Transverse colon (tissue), 4 donors: Measurements from ENCODE around the gene ZYG11A. TPM values are rescaled to one million over a fixed set of nuclear protein-coding genes. Genes with fewer than 3 reads are reported as not detected.

ENCODE experiments used
- DNase-seq: peaks from one replicate; pipeline ENCODE4 v3.0.0-alpha.2; 2019
- H3K27ac ChIP-seq, 4 donors: fragments of 200-600 bp; sonication (generic); 2 replicates each; pipeline ENCODE4 v1.5.1; 2016 to 2018; ENCODE audit warnings: inconsistent platforms in 4 of 4
- H3K27me3 ChIP-seq: fragments of 200-600 bp; sonication (generic); 2 replicates; pipeline ENCODE4 v1.5.1; 2017; ENCODE audit warnings: inconsistent platforms
- H3K36me3 ChIP-seq, 4 donors: fragments of 200-600 bp; sonication (generic); 2 replicates each; pipeline ENCODE4 v1.5.1; 2017 to 2019; ENCODE audit warnings: inconsistent platforms in 4 of 4
- H3K4me1 ChIP-seq, 4 donors: fragments of 200-600 bp; sonication (generic); 2 replicates each; pipeline ENCODE4 v1.5.1; 2017 to 2020; ENCODE audit warnings: inconsistent platforms in 4 of 4
- H3K4me3 ChIP-seq, 4 donors: fragments of 200-600 bp; sonication (generic); 1 replicate in 1 of 4; 2 replicates in 3 of 4; pipeline versions ENCODE4 v1.5.1 to v1.6.1; 2017 to 2019; ENCODE audit warnings: inconsistent platforms in 4 of 4
- H3K9me3 ChIP-seq, 2 donors: fragments of 200-600 bp; sonication (generic); 2 replicates each; pipeline ENCODE4 v1.5.1; 2017 to 2019; ENCODE audit warnings: inconsistent platforms in 2 of 2
- CTCF ChIP-seq, 5 experiments: fragments of 200-600 bp in 3 of 5; fragments of 450-650 bp in 2 of 5; sonication (generic) in 3 of 5; IDR thresholded peaks; 1 replicate in 2 of 5; 2 replicates in 3 of 5; pipeline ENCODE4 v1.5.1; 2016 to 2017; ENCODE audit warnings: antibody characterized with exemption in 5 of 5, inconsistent platforms in 3 of 5, mild to moderate bottlenecking in 2 of 5, moderate library complexity in 1 of 5
- EP300 ChIP-seq: sonication (generic); formaldehyde crosslinking; IDR thresholded peaks from one replicate; pipeline ENCODE4 v1.6.1; 2017; ENCODE audit warnings: antibody characterized with exemption, low read depth
- POLR2A ChIP-seq: fragments of 450-650 bp; IDR thresholded peaks from one replicate; pipeline ENCODE4 v1.6.1; 2016; ENCODE audit warnings: antibody characterized with exemption, mild to moderate bottlenecking, moderate library complexity
- POLR2AphosphoS5 ChIP-seq, 3 donors: sonication (generic); formaldehyde crosslinking; IDR thresholded peaks; one replicate each; pipeline ENCODE4 v1.6.1; 2016; ENCODE audit warnings: antibody characterized with exemption in 3 of 3
- WGBS, 2 donors: methylation state at CpG; one replicate each; pipeline ENCODE4 v1.1.5; 2018; ENCODE audit warnings: low coverage in 1 of 2; 5-methylcytosine and 5-hydroxymethylcytosine counted together
- in situ Hi-C, 4 donors: fragments of 200-750 bp; cut with MboI; loops; one replicate each; pipeline versions ENCODE4 v1.15.0 to v1.15.1; 2017; ENCODE audit warnings: low sequenced_read_pairs in 3 of 4, low pct_ligation_motif_present in 1 of 4, low pct_unique_long_range_greater_than_20kb in 1 of 4
- intact Hi-C: fragments of 100-400 bp; cut with DNase I; formaldehyde crosslinking; loops from one replicate; pipeline ENCODE4 v1.15.1; 2023; ENCODE audit warnings: low total_unique reads
- total RNA-seq, 4 donors: library from RNA; depleted of rRNA; stranded (reverse); fragments of >200 nt; gene quantifications; one replicate each; pipeline ENCODE4 v1.1.0, GENCODE V29; 2016

The ZYG11A gene
- total RNA-seq, 4 donors from 2014 or later = 0.32 TPM; not detected in 3

DNA sequence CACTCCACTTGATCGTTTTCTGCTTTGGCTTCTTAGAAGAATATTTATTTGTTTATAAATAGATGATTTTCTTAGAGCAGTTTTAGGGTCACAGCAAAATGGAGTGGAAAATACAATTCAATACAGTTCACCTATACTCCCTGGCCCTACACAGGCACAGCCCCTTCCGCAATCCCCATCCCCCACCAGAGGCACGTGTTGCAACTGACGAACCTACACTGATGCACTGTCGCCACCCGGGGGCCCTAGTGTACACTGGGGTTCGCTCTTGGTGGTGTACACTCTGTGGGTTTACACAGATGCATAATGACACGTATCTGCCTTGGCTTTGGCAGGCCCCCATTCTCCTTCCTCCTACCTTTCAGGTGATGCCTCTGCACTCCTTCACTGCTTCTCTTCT is 71.0 kb downstream of the ZYG11A start:
- TF ChIP-seq POLR2A (no peak), POLR2AphosphoS5 (IDR thresholded peaks at IDR 0.05) (no peak), CTCF (IDR thresholded peaks at IDR 0.05) (no peak), EP300 (no peak)
- WGBS, 2 donors = 67 to 83% methylated on average over 3 to 8 of the region's 8 CpGs
- H3K9me3 ChIP-seq = no peaks in the 10 kb centered on the region
- H3K27me3 ChIP-seq = no peaks in the 10 kb centered on the region
- in situ Hi-C loops (loop anchor here in 1 of 4 donors (25.0 kb wide), 1 partner anchor 274 kb away; the partner anchor contains the start of gene CPT2), intact Hi-C loops (loop anchor here (10.0 kb wide), 1 partner anchor 271 kb away; no protein-coding TSS in a partner anchor)
- no peaks in the 10 kb centered on the region for H3K36me3 ChIP-seq
- no peak overlapping the region for H3K4me3 ChIP-seq
- no peak for DNase-seq
- no peaks in the 10 kb centered on the region for H3K4me1 ChIP-seq
- no peak overlapping the region for H3K27ac ChIP-seq

DNA sequence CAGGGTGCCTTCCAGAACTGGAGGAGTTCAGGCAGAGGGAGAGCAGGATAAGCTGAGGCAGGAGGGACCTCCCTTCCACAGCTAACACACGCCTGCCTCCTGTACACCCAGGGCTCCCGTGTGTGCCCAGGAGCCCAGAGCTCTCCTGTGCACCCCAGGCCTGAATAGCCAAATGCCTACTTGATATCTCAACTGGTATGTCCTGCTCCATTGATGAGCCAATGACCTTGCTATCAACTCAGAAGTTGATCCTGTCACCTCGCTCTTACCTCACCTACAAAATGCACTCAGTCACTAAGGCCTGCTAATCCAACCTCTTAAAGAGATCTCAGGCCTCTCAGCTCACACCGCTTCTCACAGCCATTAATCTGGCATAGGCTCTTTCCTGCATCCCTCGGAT is 71.9 kb downstream of the ZYG11A start:
- TF ChIP-seq POLR2A (no peak), EP300 (no peak), CTCF (IDR thresholded peaks at IDR 0.05) (no peak), POLR2AphosphoS5 (IDR thresholded peaks at IDR 0.05) (no peak)
- Histone ChIP-seq H3K27me3 (no peaks in the 10 kb centered on the region), H3K4me1 (no peaks in the 10 kb centered on the region), H3K4me3 (no peak overlapping the region), H3K9me3 (no peaks in the 10 kb centered on the region), H3K36me3 (no peaks in the 10 kb centered on the region), H3K27ac (no peak overlapping the region)
- intact Hi-C loops (loop anchor here (10.0 kb wide), 1 partner anchor 270 kb away; no protein-coding TSS in a partner anchor), in situ Hi-C loops (loop anchor here in 1 of 4 donors (25.0 kb wide), 1 partner anchor 273 kb away; the partner anchor contains the start of gene CPT2)
- no peak for DNase-seq
- WGBS, 2 donors = 83 to 91% methylated on average over 1 to 5 of the region's 5 CpGs

GRCh38 chr1:52915211-52915854 is 72.8 kb downstream of the ZYG11A start:
- in situ Hi-C loops = loop anchor here in 1 of 4 donors (25.0 kb wide), 1 partner anchor 272 kb away; the partner anchor contains the start of gene CPT2
- intact Hi-C loops = loop anchor here (10.0 kb wide), 1 partner anchor 269 kb away; no protein-coding TSS in a partner anchor
- Histone ChIP-seq H3K27me3 (no peaks in the 10 kb centered on the region), H3K4me3 (no peak overlapping the region), H3K27ac (no peak overlapping the region), H3K4me1 (peaks cover 0 to 3% (median 0%) of the 10 kb centered on the region in 4 donors), H3K9me3 (no peaks in the 10 kb centered on the region), H3K36me3 (no peaks in the 10 kb centered on the region)
- TF ChIP-seq POLR2AphosphoS5 (IDR thresholded peaks at IDR 0.05) (no peak), EP300 (no peak), CTCF (IDR thresholded peaks at IDR 0.05) (no peak), POLR2A (no peak)
- WGBS, 2 donors = 91% methylated on average over 2 of the region's 2 CpGs; no CpG with 5 or more reads in 1 of the 2 donors
- DNase-seq = no peak

- Histone ChIP-seq H3K9me3 (no peaks in the 10 kb centered on the region), H3K27me3 (no peaks in the 10 kb centered on the region), H3K27ac (no peak overlapping the region), H3K4me1 (peaks cover 0 to 8% (median 0%) of the 10 kb centered on the region in 4 donors), H3K4me3 (no peak overlapping the region), H3K36me3 (no peaks in the 10 kb centered on the region)
- no peak for DNase-seq
- WGBS, 2 donors = 88% methylated on average over 7 of the region's 7 CpGs; no CpG with 5 or more reads in 1 of the 2 donors
- intact Hi-C loops = loop anchor here (10.0 kb wide), 1 partner anchor 269 kb away; no protein-coding TSS in a partner anchor
- in situ Hi-C loops = loop anchor here in 1 of 4 donors (25.0 kb wide), 1 partner anchor 271 kb away; the partner anchor contains the start of gene CPT2
- TF ChIP-seq POLR2A (no peak), CTCF (IDR thresholded peaks at IDR 0.05) (no peak), POLR2AphosphoS5 (IDR thresholded peaks at IDR 0.05) (no peak), EP300 (no peak)
Measured at GRCh38 chr1:52915855-52916220, 73.3 kb downstream of the ZYG11A start.
